GM19099 (cell line): ENCODE measurements around the gene MIOS.

ENCODE experiments used
- POLR2A ChIP-seq: IDR thresholded peaks from 3 replicates; pipeline ENCODE4 v1.6.1; 2011; ENCODE audit warnings: low read depth; ENCODE audit not compliant: insufficient read length; ENCODE audit errors: extremely low read depth

Gene MIOS

GRCh38 chr7:7607010-7607409, 40.3 kb downstream of the MIOS start:
- TF ChIP-seq POLR2A: no peak

- no peak for TF ChIP-seq POLR2A
These were observed 42.6 kb downstream of the MIOS start for GRCh38 chr7:7609330-7609729.

- TF ChIP-seq POLR2A: no peak
These were observed 45.8 kb downstream of the MIOS start for GRCh38 chr7:7612519-7612918.

- no peak for TF ChIP-seq POLR2A
These were observed 46.5 kb downstream of the MIOS start for GRCh38 chr7:7613210-7613609.

GRCh38 chr7:7614018-7614741, 47.5 kb downstream of the MIOS start:
- TF ChIP-seq POLR2A: no peak

- no peak for TF ChIP-seq POLR2A
These were observed 50.9 kb downstream of the MIOS start for GRCh38 chr7:7617550-7617949.

- TF ChIP-seq POLR2A: no peak
These were observed 51.7 kb downstream of the MIOS start for GRCh38 chr7:7618410-7618809.

GRCh38 chr7:7620236-7620635, 53.6 kb downstream of the MIOS start:
- no peak for TF ChIP-seq POLR2A

- TF ChIP-seq POLR2A: no peak
These were observed 54.0 kb downstream of the MIOS start for GRCh38 chr7:7620644-7621210.

GRCh38 chr7:7628476-7628875, 61.8 kb downstream of the MIOS start:
- no peak for TF ChIP-seq POLR2A

GRCh38 chr7:7630626-7631329, 64.1 kb downstream of the MIOS start:
- no peak for TF ChIP-seq POLR2A

- no peak for TF ChIP-seq POLR2A
These were observed 72.7 kb downstream of the MIOS start for GRCh38 chr7:7639421-7639820.

- TF ChIP-seq POLR2A: no peak
These were observed 73.2 kb downstream of the MIOS start for GRCh38 chr7:7639847-7640220.

GRCh38 chr7:7640221-7641128, 73.8 kb downstream of the MIOS start, which contains the start of gene UMAD1:
TSS of gene UMAD1 (plus strand) at chr7:7640752. CDS start at chr7:7673372, 32,620 bp downstream.
- peak; percentile 90 for TF ChIP-seq POLR2A

GRCh38 chr7:7641129-7641663, 74.5 kb downstream of the MIOS start:
- no peak for TF ChIP-seq POLR2A
